Erythroblast (primary cell): ENCODE results near the gene OTUD5.

Experiments used
- DNase-seq, 2 experiments: peaks; one replicate each; lab custom pipeline; 2025; lab: John Stamatoyannopoulos, UW
- GATA1 ChIP-seq: IDR thresholded peaks from 2 replicates; pipeline ENCODE4 v1.6.1; 2011; ENCODE audit warnings: low read depth, mild to moderate bottlenecking, control low read depth, low read length, moderate library complexity
- POLR2A ChIP-seq: IDR thresholded peaks from 2 replicates; pipeline ENCODE4 v1.6.1; 2011; ENCODE audit warnings: mild to moderate bottlenecking, low read length

The OTUD5 gene

GRCh38 chrX:48957477-48957826, at the start of gene OTUD5:
Gene OTUD5 (minus strand): TSS chrX:48957607. CDS start chrX:48957570, 37 bp downstream.
- no peak for TF ChIP-seq GATA1
- TF ChIP-seq POLR2A, result no peak
- DNase-seq, result peak in 1 of 2 experiments; percentile 83

GRCh38 chrX:49003696-49004095, 46.3 kb upstream of the OTUD5 start:
- DNase-seq, result no peak
- no peak for TF ChIP-seq POLR2A
- no peak for TF ChIP-seq GATA1

- TF ChIP-seq GATA1 (no peak), POLR2A (peak; percentile 83)
- DNase-seq, result peak; percentile 97
These were observed 44.9 kb upstream of the OTUD5 start, which contains the start of gene GRIPAP1 for GRCh38 chrX:49002091-49002935. Gene GRIPAP1 (minus strand): TSS chrX:49002264. CDS start chrX:49002229, 35 bp downstream.

GRCh38 chrX:49001521-49002090, 44.2 kb upstream of the OTUD5 start:
- peak; percentile 73 to 75 for DNase-seq
- TF ChIP-seq POLR2A, result no peak
- no peak for TF ChIP-seq GATA1

- TF ChIP-seq GATA1, result no peak
- DNase-seq, result no peak
These were observed 43.2 kb upstream of the OTUD5 start for GRCh38 chrX:49000636-49001035.

GRCh38 chrX:48999030-48999429, 41.6 kb upstream of the OTUD5 start:
- DNase-seq, result no peak
- TF ChIP-seq POLR2A (no peak), GATA1 (no peak)

GRCh38 chrX:48998391-48998790, 41.0 kb upstream of the OTUD5 start:
- TF ChIP-seq POLR2A, result no peak
- TF ChIP-seq GATA1, result no peak
- no peak for DNase-seq

- TF ChIP-seq POLR2A (no peak), GATA1 (no peak)
- DNase-seq, result no peak
These were observed 40.5 kb upstream of the OTUD5 start for GRCh38 chrX:48997865-48998264.

- no peak for DNase-seq
- no peak for TF ChIP-seq GATA1
- no peak for TF ChIP-seq POLR2A
These were observed 40.0 kb upstream of the OTUD5 start for GRCh38 chrX:48997455-48997854.

GRCh38 chrX:48996969-48997368, 39.6 kb upstream of the OTUD5 start:
- peak; percentile 15 to 29 for DNase-seq
- TF ChIP-seq GATA1 (no peak), POLR2A (no peak)

- no peak for DNase-seq
- TF ChIP-seq GATA1 (no peak), POLR2A (no peak)
These were observed 34.9 kb upstream of the OTUD5 start for GRCh38 chrX:48992341-48992740.

- TF ChIP-seq POLR2A, result no peak
- TF ChIP-seq GATA1, result no peak
- no peak for DNase-seq
These were observed 32.1 kb upstream of the OTUD5 start for GRCh38 chrX:48989483-48989882.

GRCh38 chrX:48983896-48984295, 26.5 kb upstream of the OTUD5 start:
- TF ChIP-seq POLR2A (no peak), GATA1 (no peak)
- DNase-seq, result no peak

GRCh38 chrX:48983081-48983480, 25.7 kb upstream of the OTUD5 start:
- no peak for TF ChIP-seq GATA1
- no peak for TF ChIP-seq POLR2A
- no peak for DNase-seq
